H1 (cell line): Measurements from ENCODE around the gene NOVA1. TPM values are rescaled to one million over a fixed set of nuclear protein-coding genes. Genes with fewer than 3 reads are reported as not detected.

Experiments used
- CREB1 ChIP-seq: IDR thresholded peaks from 2 replicates; pipeline ENCODE4 v1.6.1; 2012; ENCODE audit warnings: inconsistent platforms
- RNF2 ChIP-seq: fragments of 200-900, 300-1000 bp; sonication (generic); IDR thresholded peaks from 2 replicates; pipeline ENCODE4 v1.7.1; 2016; ENCODE audit warnings: borderline replicate concordance, low read depth, mild to moderate bottlenecking, antibody characterized with exemption, low read length; ENCODE audit not compliant: poor library complexity, severe bottlenecking; ENCODE audit errors: missing control alignments
- TAF1 ChIP-seq: IDR thresholded peaks from 2 replicates; pipeline ENCODE4 v1.6.1; 2011; ENCODE audit warnings: mild to moderate bottlenecking, low read depth, low read length
- polyA plus RNA-seq, 7 experiments: library from polyadenylated mRNA; depleted of rRNA in 3 of 7; stranded (reverse) in 5 of 7; unstranded in 2 of 7; fragments of >200 nt in 5 of 7; fragments of 200-250 nt in 2 of 7; gene quantifications; 1 replicate in 5 of 7; 2 replicates in 1 of 7; 4 replicates in 1 of 7; pipeline versions ENCODE4 v1.2.1 to v1.2.3, GENCODE V29; 2011 to 2013; ENCODE audit warnings: missing spikeins in 2 of 7, mixed read lengths in 2 of 7
- total RNA-seq: library from RNA; stranded (reverse); fragmentation: NEBNext Ultra II Directional; extraction: Animal tissue kit (Norgen Biotek cat#: 25700); gene quantifications from 2 replicates; pipeline ENCODE4 v1.2.1, GENCODE V29; 2021
- TF ChIP-seq, protein P1 (sequence below): fragments of 300-600 bp; sonication (generic); IDR thresholded peaks from 2 replicates; pipeline ENCODE4 v1.7.1; 2012; ENCODE audit warnings: low read length, moderate library complexity, mild to moderate bottlenecking, inconsistent platforms; ENCODE audit not compliant: insufficient replicate concordance

The NOVA1 gene
- total and polyA plus RNA-seq, 2 of the 8 experiments (the other 6 are each of a cell fraction or from before 2014, with no cell fraction given), result 6.8 to 12.7 TPM

DNA sequence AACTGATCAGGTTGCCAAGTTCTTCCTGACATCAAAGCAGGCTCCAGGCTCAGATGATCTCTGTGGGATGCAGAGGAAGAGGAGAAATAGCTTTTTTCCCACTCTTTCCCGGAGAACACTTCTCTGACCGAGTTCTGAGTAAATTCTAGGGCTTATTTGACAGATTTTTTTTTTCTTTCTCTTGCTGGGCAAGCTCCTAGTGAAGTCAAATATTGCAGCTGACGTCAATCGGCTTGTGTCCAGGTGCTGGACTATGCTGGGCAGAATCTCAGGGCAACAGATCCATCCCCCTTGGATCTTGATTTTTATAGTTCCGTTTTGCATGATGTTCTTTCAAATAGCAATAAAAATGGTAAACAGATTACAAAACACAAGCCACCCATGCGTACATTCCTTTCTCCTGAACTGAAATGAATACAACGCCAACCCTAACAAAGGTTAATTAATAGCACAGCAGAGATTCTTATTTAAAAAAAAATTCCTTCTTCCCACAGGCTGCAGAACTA, 182.2 kb downstream of the NOVA1 start (continued):
- TF ChIP-seq RNF2 (no peak), CREB1 (no peak), TAF1 (no peak)
- TF ChIP-seq, protein P1, sequence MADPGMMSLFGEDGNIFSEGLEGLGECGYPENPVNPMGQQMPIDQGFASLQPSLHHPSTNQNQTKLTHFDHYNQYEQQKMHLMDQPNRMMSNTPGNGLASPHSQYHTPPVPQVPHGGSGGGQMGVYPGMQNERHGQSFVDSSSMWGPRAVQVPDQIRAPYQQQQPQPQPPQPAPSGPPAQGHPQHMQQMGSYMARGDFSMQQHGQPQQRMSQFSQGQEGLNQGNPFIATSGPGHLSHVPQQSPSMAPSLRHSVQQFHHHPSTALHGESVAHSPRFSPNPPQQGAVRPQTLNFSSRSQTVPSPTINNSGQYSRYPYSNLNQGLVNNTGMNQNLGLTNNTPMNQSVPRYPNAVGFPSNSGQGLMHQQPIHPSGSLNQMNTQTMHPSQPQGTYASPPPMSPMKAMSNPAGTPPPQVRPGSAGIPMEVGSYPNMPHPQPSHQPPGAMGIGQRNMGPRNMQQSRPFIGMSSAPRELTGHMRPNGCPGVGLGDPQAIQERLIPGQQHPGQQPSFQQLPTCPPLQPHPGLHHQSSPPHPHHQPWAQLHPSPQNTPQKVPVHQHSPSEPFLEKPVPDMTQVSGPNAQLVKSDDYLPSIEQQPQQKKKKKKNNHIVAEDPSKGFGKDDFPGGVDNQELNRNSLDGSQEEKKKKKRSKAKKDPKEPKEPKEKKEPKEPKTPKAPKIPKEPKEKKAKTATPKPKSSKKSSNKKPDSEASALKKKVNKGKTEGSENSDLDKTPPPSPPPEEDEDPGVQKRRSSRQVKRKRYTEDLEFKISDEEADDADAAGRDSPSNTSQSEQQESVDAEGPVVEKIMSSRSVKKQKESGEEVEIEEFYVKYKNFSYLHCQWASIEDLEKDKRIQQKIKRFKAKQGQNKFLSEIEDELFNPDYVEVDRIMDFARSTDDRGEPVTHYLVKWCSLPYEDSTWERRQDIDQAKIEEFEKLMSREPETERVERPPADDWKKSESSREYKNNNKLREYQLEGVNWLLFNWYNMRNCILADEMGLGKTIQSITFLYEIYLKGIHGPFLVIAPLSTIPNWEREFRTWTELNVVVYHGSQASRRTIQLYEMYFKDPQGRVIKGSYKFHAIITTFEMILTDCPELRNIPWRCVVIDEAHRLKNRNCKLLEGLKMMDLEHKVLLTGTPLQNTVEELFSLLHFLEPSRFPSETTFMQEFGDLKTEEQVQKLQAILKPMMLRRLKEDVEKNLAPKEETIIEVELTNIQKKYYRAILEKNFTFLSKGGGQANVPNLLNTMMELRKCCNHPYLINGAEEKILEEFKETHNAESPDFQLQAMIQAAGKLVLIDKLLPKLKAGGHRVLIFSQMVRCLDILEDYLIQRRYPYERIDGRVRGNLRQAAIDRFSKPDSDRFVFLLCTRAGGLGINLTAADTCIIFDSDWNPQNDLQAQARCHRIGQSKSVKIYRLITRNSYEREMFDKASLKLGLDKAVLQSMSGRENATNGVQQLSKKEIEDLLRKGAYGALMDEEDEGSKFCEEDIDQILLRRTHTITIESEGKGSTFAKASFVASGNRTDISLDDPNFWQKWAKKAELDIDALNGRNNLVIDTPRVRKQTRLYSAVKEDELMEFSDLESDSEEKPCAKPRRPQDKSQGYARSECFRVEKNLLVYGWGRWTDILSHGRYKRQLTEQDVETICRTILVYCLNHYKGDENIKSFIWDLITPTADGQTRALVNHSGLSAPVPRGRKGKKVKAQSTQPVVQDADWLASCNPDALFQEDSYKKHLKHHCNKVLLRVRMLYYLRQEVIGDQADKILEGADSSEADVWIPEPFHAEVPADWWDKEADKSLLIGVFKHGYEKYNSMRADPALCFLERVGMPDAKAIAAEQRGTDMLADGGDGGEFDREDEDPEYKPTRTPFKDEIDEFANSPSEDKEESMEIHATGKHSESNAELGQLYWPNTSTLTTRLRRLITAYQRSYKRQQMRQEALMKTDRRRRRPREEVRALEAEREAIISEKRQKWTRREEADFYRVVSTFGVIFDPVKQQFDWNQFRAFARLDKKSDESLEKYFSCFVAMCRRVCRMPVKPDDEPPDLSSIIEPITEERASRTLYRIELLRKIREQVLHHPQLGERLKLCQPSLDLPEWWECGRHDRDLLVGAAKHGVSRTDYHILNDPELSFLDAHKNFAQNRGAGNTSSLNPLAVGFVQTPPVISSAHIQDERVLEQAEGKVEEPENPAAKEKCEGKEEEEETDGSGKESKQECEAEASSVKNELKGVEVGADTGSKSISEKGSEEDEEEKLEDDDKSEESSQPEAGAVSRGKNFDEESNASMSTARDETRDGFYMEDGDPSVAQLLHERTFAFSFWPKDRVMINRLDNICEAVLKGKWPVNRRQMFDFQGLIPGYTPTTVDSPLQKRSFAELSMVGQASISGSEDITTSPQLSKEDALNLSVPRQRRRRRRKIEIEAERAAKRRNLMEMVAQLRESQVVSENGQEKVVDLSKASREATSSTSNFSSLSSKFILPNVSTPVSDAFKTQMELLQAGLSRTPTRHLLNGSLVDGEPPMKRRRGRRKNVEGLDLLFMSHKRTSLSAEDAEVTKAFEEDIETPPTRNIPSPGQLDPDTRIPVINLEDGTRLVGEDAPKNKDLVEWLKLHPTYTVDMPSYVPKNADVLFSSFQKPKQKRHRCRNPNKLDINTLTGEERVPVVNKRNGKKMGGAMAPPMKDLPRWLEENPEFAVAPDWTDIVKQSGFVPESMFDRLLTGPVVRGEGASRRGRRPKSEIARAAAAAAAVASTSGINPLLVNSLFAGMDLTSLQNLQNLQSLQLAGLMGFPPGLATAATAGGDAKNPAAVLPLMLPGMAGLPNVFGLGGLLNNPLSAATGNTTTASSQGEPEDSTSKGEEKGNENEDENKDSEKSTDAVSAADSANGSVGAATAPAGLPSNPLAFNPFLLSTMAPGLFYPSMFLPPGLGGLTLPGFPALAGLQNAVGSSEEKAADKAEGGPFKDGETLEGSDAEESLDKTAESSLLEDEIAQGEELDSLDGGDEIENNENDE, result no peak
